K562 (cell line): ENCODE measurements around the gene HEXD. TPM values are rescaled to one million over a fixed set of nuclear protein-coding genes. Genes with fewer than 3 reads are reported as not detected.
A peak's percentile ranks its signal among the peaks of the same experiment; 100 is the strongest.

ENCODE experiments used
- CBFA2T3 ChIP-seq: fragments of 450-650 bp; IDR thresholded peaks from 2 replicates; pipeline ENCODE4 v1.6.1; 2017
- DPF2 ChIP-seq: fragments of 450-650 bp; IDR thresholded peaks from 2 replicates; pipeline ENCODE4 v1.6.1; 2016
- FOS ChIP-seq: IDR thresholded peaks from 3 replicates; pipeline ENCODE4 v1.6.1; 2011; ENCODE audit not compliant: insufficient read length; ENCODE audit errors: extremely low read depth
- KAT8 ChIP-seq: fragments of 450-650 bp; IDR thresholded peaks from 2 replicates; pipeline ENCODE4 v1.6.1; 2016; ENCODE audit warnings: low read depth, mild to moderate bottlenecking
- LCOR ChIP-seq: sonication (generic); formaldehyde crosslinking; IDR thresholded peaks from 2 replicates; pipeline ENCODE4 v1.8.0; 2022; ENCODE audit warnings: mild to moderate bottlenecking, missing genetic modification reagents
- NR2C1 ChIP-seq, 2 experiments: fragments of 450-650 bp; IDR thresholded peaks; 2 replicates each; pipeline ENCODE4 v1.6.1; 2017; ENCODE audit warnings: mild to moderate bottlenecking in 2 of 2, antibody characterized with exemption in 1 of 2, inconsistent platforms in 1 of 2, missing compliant biosample characterization in 1 of 2, missing genetic modification characterization in 1 of 2
- OTX1 ChIP-seq: fragments of 450-650 bp; formaldehyde crosslinking; IDR thresholded peaks from 2 replicates; pipeline ENCODE4 v1.4.0; 2022; ENCODE audit warnings: mild to moderate bottlenecking
- POLR2A ChIP-seq: fragments of 450-650 bp; conservative IDR thresholded peaks from 2 replicates; pipeline ENCODE4 v1.6.1; 2016
- PRPF4 ChIP-seq: fragments of 200-400 bp; formaldehyde crosslinking; IDR thresholded peaks from one replicate; pipeline ENCODE4 v1.6.1; 2017; ENCODE audit warnings: low read length, low read depth, mild to moderate bottlenecking; ENCODE audit not compliant: insufficient read depth, poor library complexity, severe bottlenecking
- PTBP1 ChIP-seq: fragments of 200-400 bp; formaldehyde crosslinking; IDR thresholded peaks from 2 replicates; pipeline ENCODE4 v1.6.1; 2017; ENCODE audit warnings: low read depth, low read length
- ZC3H11A ChIP-seq: IDR thresholded peaks from 2 replicates; pipeline ENCODE4 v1.6.1; 2012; ENCODE audit warnings: low read depth, low read length, improper control_type of control experiment
- ZC3H4 ChIP-seq: sonication (generic); formaldehyde crosslinking; IDR thresholded peaks from 2 replicates; pipeline ENCODE4 v1.9.0; 2021; ENCODE audit warnings: missing genetic modification reagents, borderline replicate concordance
- ZNF3 ChIP-seq: fragments of 250-450 bp; sonication (Bioruptor Pico); IDR thresholded peaks from 2 replicates; pipeline ENCODE4 v1.5.0; 2021; ENCODE audit warnings: mild to moderate bottlenecking, moderate library complexity
- polyA plus RNA-seq, 8 experiments: library from polyadenylated mRNA; depleted of rRNA in 4 of 8; stranded (reverse) in 5 of 8; unstranded in 3 of 8; fragments of >200 nt; fragmentation: Nextera tagmentation in 2 of 8; fragmentation: Illumina TruSeq in 1 of 8; extraction: Ambion mirVana in 2 of 8; extraction: Trizol in 1 of 8; gene quantifications; 2 replicates each; pipeline versions ENCODE4 v1.2.1 to v1.2.3, GENCODE V29; 2011 to 2014; ENCODE audit warnings: inconsistent platforms in 1 of 8, missing spikeins in 1 of 8
- total RNA-seq, 7 experiments: library from RNA; depleted of rRNA in 6 of 7; stranded (reverse); fragments of >200 nt in 6 of 7; fragmentation: Illumina TruSeq in 2 of 7; extraction: Trizol in 2 of 7; gene quantifications; 2 replicates each; pipeline versions ENCODE4 v1.2.1 to v1.2.3, GENCODE V29; 2011 to 2021; ENCODE audit warnings: low replicate concordance in 1 of 7
- TF ChIP-seq, protein P1 (sequence below): fragments of 250-450 bp; sonication (Bioruptor Pico); IDR thresholded peaks from 2 replicates; pipeline ENCODE4 v1.6.1; 2021; ENCODE audit warnings: mild to moderate bottlenecking
- TF ChIP-seq, protein P2 (sequence below): fragments of 450-650 bp; formaldehyde crosslinking; conservative IDR thresholded peaks from 2 replicates; pipeline ENCODE4 v1.4.0; 2022; ENCODE audit warnings: mild to moderate bottlenecking, missing genetic modification characterization
- TF ChIP-seq, protein P3 (sequence below): sonication (generic); formaldehyde crosslinking; IDR thresholded peaks from 2 replicates; pipeline ENCODE4 v1.8.1; 2023; ENCODE audit warnings: mild to moderate bottlenecking, missing genetic modification reagents
- TF ChIP-seq, protein P4 (sequence below): fragments of 450-650 bp; IDR thresholded peaks from 2 replicates; pipeline ENCODE4 v1.6.1; 2016

The HEXD gene
- total and polyA plus RNA-seq, 9 of the 15 experiments (the other 6 are each of a cell fraction or from before 2014, with no cell fraction given) = 1.0 to 25.3 (median 10.0) TPM

GRCh38 chr17:82418001-82418986 lies at the start of gene HEXD, which contains the start of gene OGFOD3 (continued):
- TF ChIP-seq, protein P1, sequence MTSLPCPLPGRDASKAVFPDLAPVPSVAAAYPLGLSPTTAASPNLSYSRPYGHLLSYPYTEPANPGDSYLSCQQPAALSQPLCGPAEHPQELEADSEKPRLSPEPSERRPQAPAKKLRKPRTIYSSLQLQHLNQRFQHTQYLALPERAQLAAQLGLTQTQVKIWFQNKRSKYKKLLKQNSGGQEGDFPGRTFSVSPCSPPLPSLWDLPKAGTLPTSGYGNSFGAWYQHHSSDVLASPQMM (CRISPR knock-in tag) = no peak
- TF ChIP-seq, protein P2, sequence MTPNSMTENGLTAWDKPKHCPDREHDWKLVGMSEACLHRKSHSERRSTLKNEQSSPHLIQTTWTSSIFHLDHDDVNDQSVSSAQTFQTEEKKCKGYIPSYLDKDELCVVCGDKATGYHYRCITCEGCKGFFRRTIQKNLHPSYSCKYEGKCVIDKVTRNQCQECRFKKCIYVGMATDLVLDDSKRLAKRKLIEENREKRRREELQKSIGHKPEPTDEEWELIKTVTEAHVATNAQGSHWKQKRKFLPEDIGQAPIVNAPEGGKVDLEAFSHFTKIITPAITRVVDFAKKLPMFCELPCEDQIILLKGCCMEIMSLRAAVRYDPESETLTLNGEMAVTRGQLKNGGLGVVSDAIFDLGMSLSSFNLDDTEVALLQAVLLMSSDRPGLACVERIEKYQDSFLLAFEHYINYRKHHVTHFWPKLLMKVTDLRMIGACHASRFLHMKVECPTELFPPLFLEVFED = no peak
- TF ChIP-seq FOS (no peak), ZC3H11A (no peak), DPF2 (no peak), OTX1 (CRISPR knock-in tag) (no peak), KAT8 (no peak), ZC3H4 (no peak), PRPF4 (no peak), CBFA2T3 (no peak), PTBP1 (no peak), POLR2A (peak; percentile 87), ZNF3 (no peak), LCOR (CRISPR knock-in tag) (no peak), NR2C1 (IDR thresholded peaks at IDR 0.05) (no peak), NR2C1 (tag; IDR thresholded peaks at IDR 0.05) (no peak)
- TF ChIP-seq, protein P3, sequence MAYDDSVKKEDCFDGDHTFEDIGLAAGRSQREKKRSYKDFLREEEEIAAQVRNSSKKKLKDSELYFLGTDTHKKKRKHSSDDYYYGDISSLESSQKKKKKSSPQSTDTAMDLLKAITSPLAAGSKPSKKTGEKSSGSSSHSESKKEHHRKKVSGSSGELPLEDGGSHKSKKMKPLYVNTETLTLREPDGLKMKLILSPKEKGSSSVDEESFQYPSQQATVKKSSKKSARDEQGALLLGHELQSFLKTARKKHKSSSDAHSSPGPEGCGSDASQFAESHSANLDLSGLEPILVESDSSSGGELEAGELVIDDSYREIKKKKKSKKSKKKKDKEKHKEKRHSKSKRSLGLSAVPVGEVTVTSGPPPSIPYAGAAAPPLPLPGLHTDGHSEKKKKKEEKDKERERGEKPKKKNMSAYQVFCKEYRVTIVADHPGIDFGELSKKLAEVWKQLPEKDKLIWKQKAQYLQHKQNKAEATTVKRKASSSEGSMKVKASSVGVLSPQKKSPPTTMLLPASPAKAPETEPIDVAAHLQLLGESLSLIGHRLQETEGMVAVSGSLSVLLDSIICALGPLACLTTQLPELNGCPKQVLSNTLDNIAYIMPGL (CRISPR knock-in tag) = peak; percentile 97
- TF ChIP-seq, protein P4, sequence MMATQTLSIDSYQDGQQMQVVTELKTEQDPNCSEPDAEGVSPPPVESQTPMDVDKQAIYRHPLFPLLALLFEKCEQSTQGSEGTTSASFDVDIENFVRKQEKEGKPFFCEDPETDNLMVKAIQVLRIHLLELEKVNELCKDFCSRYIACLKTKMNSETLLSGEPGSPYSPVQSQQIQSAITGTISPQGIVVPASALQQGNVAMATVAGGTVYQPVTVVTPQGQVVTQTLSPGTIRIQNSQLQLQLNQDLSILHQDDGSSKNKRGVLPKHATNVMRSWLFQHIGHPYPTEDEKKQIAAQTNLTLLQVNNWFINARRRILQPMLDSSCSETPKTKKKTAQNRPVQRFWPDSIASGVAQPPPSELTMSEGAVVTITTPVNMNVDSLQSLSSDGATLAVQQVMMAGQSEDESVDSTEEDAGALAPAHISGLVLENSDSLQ = no peak
